NOMO-1 treated with DMSO at 0.1 percent for 48 hours (cell line): Measurements from ENCODE around the gene RHOF.
"Not testable (repeated sequence)": the region's sequence is repeated elsewhere in the genome, so short reads cannot be mapped to it uniquely, and the experiment has no call there.

Experiments
- DNase-seq: peaks from one replicate; lab custom pipeline; 2025; ENCODE audit not compliant: unreplicated experiment; lab: John Stamatoyannopoulos, UW

RHOF gene

GRCh38 chr12:121776190-121777098, 17.0 kb downstream of the RHOF start:
- peak; percentile 41 for DNase-seq

- DNase-seq: no peak
These were observed 18.0 kb downstream of the RHOF start for GRCh38 chr12:121775501-121775900.

- no peak for DNase-seq
These were observed 18.5 kb downstream of the RHOF start for GRCh38 chr12:121774968-121775474.

GRCh38 chr12:121773011-121773777, 20.3 kb downstream of the RHOF start:
- DNase-seq: peak; percentile 51

GRCh38 chr12:121770813-121771625, 22.5 kb downstream of the RHOF start:
- DNase-seq: no peak

GRCh38 chr12:121770388-121770787, 23.1 kb downstream of the RHOF start:
- DNase-seq: no peak

GRCh38 chr12:121769831-121770301, 23.6 kb downstream of the RHOF start:
- DNase-seq: no peak

GRCh38 chr12:121769297-121769830, 24.1 kb downstream of the RHOF start:
- DNase-seq: no peak

- no peak for DNase-seq
These were observed 25.9 kb downstream of the RHOF start for GRCh38 chr12:121767525-121768016.

GRCh38 chr12:121766290-121767039, 27.0 kb downstream of the RHOF start:
- DNase-seq: no peak

- DNase-seq: no peak
These were observed 27.9 kb downstream of the RHOF start for GRCh38 chr12:121765573-121765972.

GRCh38 chr12:121764808-121765207, 28.7 kb downstream of the RHOF start:
- DNase-seq: no peak

- DNase-seq: no peak
These were observed 31.2 kb downstream of the RHOF start for GRCh38 chr12:121762269-121762668.

GRCh38 chr12:121758536-121758935, 35.0 kb downstream of the RHOF start:
- not testable (repeated sequence) for DNase-seq

- no peak for DNase-seq
These were observed 37.9 kb downstream of the RHOF start for GRCh38 chr12:121755591-121755990.

GRCh38 chr12:121754836-121755235, 38.7 kb downstream of the RHOF start:
- no peak for DNase-seq

GRCh38 chr12:121753844-121754264, 39.6 kb downstream of the RHOF start:
- no peak for DNase-seq

GRCh38 chr12:121751749-121752351, 41.6 kb downstream of the RHOF start:
- no peak for DNase-seq

- DNase-seq: no peak
These were observed 42.5 kb downstream of the RHOF start for GRCh38 chr12:121751034-121751433.
